Coronary artery (tissue), 2 donors: Measurements from ENCODE around the gene KRT79.

Experiments used
- DNase-seq: peaks from one replicate; pipeline ENCODE4 v3.0.0-alpha.2; 2017; ENCODE audit warnings: low spot score
- H3K27ac ChIP-seq, 2 donors: fragments of 200-600 bp; sonication (generic); one replicate each; pipeline ENCODE4 v1.5.1; 2016 to 2019
- H3K4me3 ChIP-seq: fragments of 200-600 bp; sonication (generic); 2 replicates; pipeline ENCODE4 v1.5.1; 2016; ENCODE audit warnings: mild to moderate bottlenecking, moderate library complexity
- TF ChIP-seq, protein P1 (sequence below): fragments of 200-600 bp; sonication (generic); IDR thresholded peaks from one replicate; pipeline ENCODE4 v1.5.1; 2019; ENCODE audit warnings: antibody characterized with exemption

KRT79 gene

DNA sequence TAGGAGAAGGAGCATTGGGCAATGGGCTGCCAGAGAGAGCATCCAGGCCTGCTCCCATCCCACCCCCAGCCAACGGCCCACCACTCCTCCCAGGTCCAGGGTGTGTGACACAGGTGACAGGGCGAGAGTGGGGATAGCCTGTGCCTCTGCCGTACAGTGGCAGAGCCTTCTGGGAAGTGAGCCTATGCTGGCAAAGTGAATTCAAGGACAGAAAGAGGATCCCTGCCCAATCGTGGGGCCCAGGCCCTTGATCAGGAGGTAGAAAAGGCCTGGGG lies 553 bp upstream of the KRT79 start:
- DNase-seq: no peak
- Histone ChIP-seq H3K27ac (no peak overlapping the region), H3K4me3 (no peak overlapping the region)
- TF ChIP-seq, protein P1, sequence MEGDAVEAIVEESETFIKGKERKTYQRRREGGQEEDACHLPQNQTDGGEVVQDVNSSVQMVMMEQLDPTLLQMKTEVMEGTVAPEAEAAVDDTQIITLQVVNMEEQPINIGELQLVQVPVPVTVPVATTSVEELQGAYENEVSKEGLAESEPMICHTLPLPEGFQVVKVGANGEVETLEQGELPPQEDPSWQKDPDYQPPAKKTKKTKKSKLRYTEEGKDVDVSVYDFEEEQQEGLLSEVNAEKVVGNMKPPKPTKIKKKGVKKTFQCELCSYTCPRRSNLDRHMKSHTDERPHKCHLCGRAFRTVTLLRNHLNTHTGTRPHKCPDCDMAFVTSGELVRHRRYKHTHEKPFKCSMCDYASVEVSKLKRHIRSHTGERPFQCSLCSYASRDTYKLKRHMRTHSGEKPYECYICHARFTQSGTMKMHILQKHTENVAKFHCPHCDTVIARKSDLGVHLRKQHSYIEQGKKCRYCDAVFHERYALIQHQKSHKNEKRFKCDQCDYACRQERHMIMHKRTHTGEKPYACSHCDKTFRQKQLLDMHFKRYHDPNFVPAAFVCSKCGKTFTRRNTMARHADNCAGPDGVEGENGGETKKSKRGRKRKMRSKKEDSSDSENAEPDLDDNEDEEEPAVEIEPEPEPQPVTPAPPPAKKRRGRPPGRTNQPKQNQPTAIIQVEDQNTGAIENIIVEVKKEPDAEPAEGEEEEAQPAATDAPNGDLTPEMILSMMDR: no peak

DNA sequence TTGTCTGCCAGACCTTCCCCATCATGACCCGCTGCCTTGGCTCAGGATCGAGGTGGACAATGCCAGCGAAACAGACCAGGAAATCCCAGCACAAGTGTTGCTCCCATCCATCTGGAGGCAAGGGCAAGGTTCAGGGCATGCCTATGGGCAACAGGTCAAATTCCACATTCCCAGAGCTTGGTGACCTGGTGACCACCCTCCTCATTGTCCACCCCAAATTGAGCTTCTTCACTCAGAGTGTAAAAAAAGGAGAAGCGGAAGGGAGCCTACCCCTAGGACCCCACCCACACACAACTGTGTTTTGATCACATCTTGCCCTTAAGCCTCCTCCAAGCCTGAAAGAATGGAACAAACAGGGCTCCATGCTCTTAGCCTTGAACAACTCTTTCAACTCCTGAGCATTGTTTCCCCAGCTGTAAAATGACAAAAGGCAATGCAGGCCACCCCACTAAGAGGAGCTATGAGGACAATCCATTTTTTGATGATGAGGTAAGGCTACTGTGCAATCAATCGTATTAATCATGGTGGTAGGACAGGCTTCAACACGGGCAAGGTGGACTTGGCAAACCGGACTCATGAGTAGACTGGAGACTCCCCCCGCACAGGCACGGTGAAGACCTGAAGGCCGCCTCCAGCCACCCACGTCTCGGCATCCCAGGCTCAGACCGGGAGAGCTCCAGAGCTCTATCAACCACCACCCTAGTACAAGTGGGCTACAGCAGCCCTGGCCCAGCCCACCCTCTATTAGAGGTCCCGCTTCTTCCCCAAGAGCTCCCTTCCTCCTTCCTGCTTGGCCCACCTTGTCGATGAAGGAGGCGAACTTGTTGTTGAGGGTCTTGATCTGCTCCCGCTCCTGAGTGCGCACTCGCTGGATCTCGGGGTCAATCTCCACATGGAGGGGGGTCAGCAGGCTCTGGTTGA lies 866 bp downstream of the KRT79 start:
- DNase-seq: no peak
- Histone ChIP-seq H3K27ac (no peak overlapping the region), H3K4me3 (no peak overlapping the region)
- TF ChIP-seq, protein P1: no peak

DNA sequence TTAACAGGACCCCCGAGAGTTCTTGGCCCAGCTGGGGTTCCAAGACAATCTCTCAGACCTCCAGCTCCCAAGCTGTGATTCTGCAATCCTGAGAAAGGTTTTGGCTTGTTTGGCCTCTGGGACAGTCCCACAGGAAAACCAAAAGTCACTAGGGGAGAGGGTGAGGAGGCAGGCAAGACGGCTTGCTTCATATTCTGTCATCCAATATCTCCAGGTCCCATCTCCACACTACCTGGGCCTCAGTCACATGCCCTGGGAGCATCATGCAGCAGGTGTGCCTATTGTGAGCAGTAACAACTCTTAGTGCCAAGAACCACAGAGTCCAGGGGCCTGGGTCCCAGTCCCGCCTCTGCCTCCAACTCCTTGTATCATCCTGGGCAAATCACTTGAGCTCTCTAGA lies 1.7 kb downstream of the KRT79 start:
- H3K4me3 ChIP-seq: no peak overlapping the region
- TF ChIP-seq, protein P1: no peak
- no peak for DNase-seq
- no peak overlapping the region for H3K27ac ChIP-seq

DNA sequence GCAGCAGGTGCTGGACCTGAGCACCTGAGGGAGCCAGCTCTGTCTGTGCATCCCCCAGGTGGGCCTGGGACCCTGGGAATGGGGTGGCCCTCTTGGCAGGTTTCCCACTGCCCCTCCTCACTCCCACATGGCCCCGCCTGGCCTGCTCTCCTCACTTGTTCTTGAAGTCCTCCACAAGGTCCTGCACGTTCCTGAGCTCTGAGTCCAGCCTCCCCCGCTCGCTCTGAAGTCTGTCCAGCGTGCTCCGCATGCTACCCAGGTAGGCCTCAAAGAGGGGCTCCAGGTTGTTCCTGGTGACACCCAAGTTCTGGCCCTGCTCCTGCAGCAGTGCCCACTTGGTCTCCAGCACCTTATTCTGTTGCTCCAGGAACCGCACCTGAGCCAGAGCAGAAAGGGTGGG lies 2.9 kb downstream of the KRT79 start:
- TF ChIP-seq, protein P1: no peak
- DNase-seq: no peak
- Histone ChIP-seq H3K4me3 (no peak overlapping the region), H3K27ac (no peak overlapping the region)

DNA sequence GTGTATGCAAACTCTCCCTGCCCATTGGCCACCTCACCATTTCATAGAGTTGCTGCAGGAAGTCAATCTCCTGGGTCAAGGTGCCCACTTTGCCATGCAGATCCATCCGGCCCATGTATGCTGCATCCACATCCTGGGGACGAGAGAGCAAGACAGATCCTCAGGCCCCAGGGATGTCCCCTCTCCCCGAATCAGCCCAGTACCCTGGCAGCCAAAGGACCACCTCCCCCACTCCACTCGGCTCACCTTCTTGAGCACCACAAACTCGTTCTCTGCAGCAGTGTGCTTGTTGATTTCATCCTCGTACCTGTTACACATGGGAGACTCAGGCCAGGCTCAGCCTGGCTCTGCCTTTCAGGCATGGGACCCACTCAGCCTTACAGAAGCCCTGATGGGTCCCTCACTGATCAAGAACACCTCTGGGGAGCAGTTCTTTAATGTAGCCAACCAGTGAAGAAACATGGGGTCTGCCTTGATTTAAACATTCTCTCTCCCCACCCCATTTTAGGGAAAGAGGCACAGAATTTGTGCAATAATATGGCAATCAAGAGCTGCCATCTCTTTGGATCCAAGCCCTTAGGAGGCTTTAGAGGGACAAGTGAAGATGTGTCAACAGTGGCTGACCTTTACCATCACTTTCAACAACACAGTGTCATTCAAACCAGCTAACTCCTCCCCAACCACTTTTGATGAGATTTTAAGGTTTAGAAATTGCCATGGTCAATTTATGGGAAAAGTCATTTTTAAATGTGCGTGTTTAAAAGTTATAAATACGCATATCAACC lies 3.9 kb downstream of the KRT79 start:
- H3K27ac ChIP-seq: no peak overlapping the region
- no peak for DNase-seq
- TF ChIP-seq, protein P1: no peak
- no peak overlapping the region for H3K4me3 ChIP-seq

DNA sequence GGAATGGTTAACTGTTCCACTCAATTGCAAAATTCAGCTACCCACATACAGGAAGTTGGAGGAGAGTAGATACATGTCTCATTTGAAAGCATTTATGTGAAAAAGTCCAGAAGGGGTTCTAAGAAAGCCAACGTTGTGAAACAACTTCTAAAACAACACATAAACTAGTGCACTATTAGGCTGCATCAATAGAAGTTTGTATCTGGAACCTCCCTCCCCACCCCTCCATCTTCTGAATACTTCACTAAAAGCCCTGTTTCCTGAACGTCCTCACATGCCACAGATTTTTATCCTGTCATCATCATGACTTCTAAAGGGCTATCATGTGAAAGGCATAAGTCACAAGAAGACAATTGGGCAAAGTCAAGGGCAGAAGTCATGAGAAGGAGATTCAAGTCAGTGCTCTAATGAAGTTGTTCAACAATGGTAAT lies 5.5 kb downstream of the KRT79 start:
- H3K4me3 ChIP-seq: no peak overlapping the region
- no peak for DNase-seq
- no peak overlapping the region for H3K27ac ChIP-seq
- TF ChIP-seq, protein P1: no peak
